SK-N-SH treated with all-trans-retinoic acid at 6 μM for 48 hours (cell line): ENCODE data around the gene MORF4L1.

Experiments used
- ATAC-seq: fragments of 200-7000 bp; cut with Tn5 transposase; 3 replicates; pipeline ENCODE4 v1.9.1; 2020; ENCODE audit warnings: mild to moderate bottlenecking, moderate library complexity
- ARNTL ChIP-seq: fragments of 450-650 bp; formaldehyde crosslinking; IDR thresholded peaks from 2 replicates; pipeline ENCODE4 v1.5.0; 2020; ENCODE audit warnings: low read depth, mild to moderate bottlenecking, moderate library complexity, borderline replicate concordance
- BACH2 ChIP-seq: fragments of 250-450 bp; sonication (Bioruptor Pico); IDR thresholded peaks from 2 replicates; pipeline ENCODE4 v1.9.0; 2021; ENCODE audit warnings: mild to moderate bottlenecking, borderline replicate concordance
- CSDC2 ChIP-seq: fragments of 250-450 bp; sonication (Bioruptor Pico); IDR thresholded peaks from 2 replicates; pipeline ENCODE4 v1.5.0; 2020; ENCODE audit warnings: mild to moderate bottlenecking, moderate library complexity
- ESRRG ChIP-seq: fragments of 250-450 bp; sonication (Bioruptor Pico); IDR thresholded peaks from 2 replicates; pipeline ENCODE4 v1.6.1; 2021; ENCODE audit warnings: mild to moderate bottlenecking
- GLIS3 ChIP-seq: fragments of 250-450 bp; sonication (Bioruptor Pico); IDR thresholded peaks from 2 replicates; pipeline ENCODE4 v1.5.0; 2020; ENCODE audit warnings: mild to moderate bottlenecking, moderate library complexity
- ISL1 ChIP-seq: fragments of 250-450 bp; sonication (Bioruptor Pico); IDR thresholded peaks from 2 replicates; pipeline ENCODE4 v2.1.2; 2022; ENCODE audit warnings: mild to moderate bottlenecking, moderate library complexity
- PPARA ChIP-seq: fragments of 250-450 bp; sonication (Bioruptor Pico); IDR thresholded peaks from 2 replicates; pipeline ENCODE4 v1.5.0; 2020; ENCODE audit warnings: mild to moderate bottlenecking, borderline replicate concordance
- RARB ChIP-seq: fragments of 250-450 bp; sonication (Bioruptor Pico); IDR thresholded peaks from 2 replicates; pipeline ENCODE4 v1.8.0; 2021; ENCODE audit warnings: mild to moderate bottlenecking, moderate library complexity
- SNAI2 ChIP-seq: fragments of 250-450 bp; sonication (Bioruptor Pico); IDR thresholded peaks from 2 replicates; pipeline ENCODE4 v1.5.0; 2020; ENCODE audit warnings: mild to moderate bottlenecking, moderate library complexity
- TCF4 ChIP-seq: fragments of 250-450 bp; sonication (Bioruptor Pico); IDR thresholded peaks from 2 replicates; pipeline ENCODE4 v1.8.0; 2021; ENCODE audit warnings: mild to moderate bottlenecking, moderate library complexity, borderline replicate concordance
- TOX ChIP-seq: fragments of 250-450 bp; sonication (Bioruptor Pico); IDR thresholded peaks from 2 replicates; pipeline ENCODE4 v1.8.0; 2021; ENCODE audit warnings: mild to moderate bottlenecking, moderate library complexity, borderline replicate concordance
- ZC3H10 ChIP-seq: fragments of 250-450 bp; sonication (Bioruptor Pico); IDR thresholded peaks from 2 replicates; pipeline ENCODE4 v1.5.1; 2021; ENCODE audit warnings: mild to moderate bottlenecking, moderate library complexity
- ZFP30 ChIP-seq: fragments of 450-650 bp; formaldehyde crosslinking; IDR thresholded peaks from 2 replicates; pipeline ENCODE4 v1.5.0; 2022; ENCODE audit warnings: mild to moderate bottlenecking, moderate library complexity
- ZNF565 ChIP-seq: fragments of 450-650 bp; formaldehyde crosslinking; conservative IDR thresholded peaks from 2 replicates; pipeline ENCODE4 v1.5.0; 2020; ENCODE audit warnings: low read depth, mild to moderate bottlenecking, moderate library complexity
- ZNF70 ChIP-seq: fragments of 450-650 bp; formaldehyde crosslinking; IDR thresholded peaks from 2 replicates; pipeline ENCODE4 v1.5.0; 2020; ENCODE audit warnings: mild to moderate bottlenecking, moderate library complexity
- ZNF8 ChIP-seq: fragments of 450-650 bp; formaldehyde crosslinking; IDR thresholded peaks from 2 replicates; pipeline ENCODE4 v1.5.0; 2020; ENCODE audit warnings: mild to moderate bottlenecking, moderate library complexity
- TF ChIP-seq, protein P1 (sequence below): fragments of 250-450 bp; sonication (Bioruptor Pico); IDR thresholded peaks from 2 replicates; pipeline ENCODE4 v1.5.1; 2021; ENCODE audit warnings: mild to moderate bottlenecking, moderate library complexity
- TF ChIP-seq, protein P2 (sequence below): fragments of 250-450 bp; sonication (Bioruptor Pico); IDR thresholded peaks from 2 replicates; pipeline ENCODE4 v1.5.0; 2020; ENCODE audit warnings: mild to moderate bottlenecking, moderate library complexity
- TF ChIP-seq, protein P3 (sequence below): fragments of 250-450 bp; sonication (Bioruptor Pico); IDR thresholded peaks from 2 replicates; pipeline ENCODE4 v1.5.1; 2020; ENCODE audit warnings: low read depth, mild to moderate bottlenecking, moderate library complexity
- TF ChIP-seq, protein P4 (sequence below): fragments of 250-450 bp; sonication (Bioruptor Pico); IDR thresholded peaks from 2 replicates; pipeline ENCODE4 v1.8.0; 2021; ENCODE audit warnings: low read depth, mild to moderate bottlenecking, moderate library complexity, borderline replicate concordance
- TF ChIP-seq, protein P5 (sequence below): fragments of 250-450 bp; sonication (Bioruptor Pico); IDR thresholded peaks from 2 replicates; pipeline ENCODE4 v1.8.0; 2020; ENCODE audit warnings: mild to moderate bottlenecking, moderate library complexity, borderline replicate concordance

The MORF4L1 gene

DNA sequence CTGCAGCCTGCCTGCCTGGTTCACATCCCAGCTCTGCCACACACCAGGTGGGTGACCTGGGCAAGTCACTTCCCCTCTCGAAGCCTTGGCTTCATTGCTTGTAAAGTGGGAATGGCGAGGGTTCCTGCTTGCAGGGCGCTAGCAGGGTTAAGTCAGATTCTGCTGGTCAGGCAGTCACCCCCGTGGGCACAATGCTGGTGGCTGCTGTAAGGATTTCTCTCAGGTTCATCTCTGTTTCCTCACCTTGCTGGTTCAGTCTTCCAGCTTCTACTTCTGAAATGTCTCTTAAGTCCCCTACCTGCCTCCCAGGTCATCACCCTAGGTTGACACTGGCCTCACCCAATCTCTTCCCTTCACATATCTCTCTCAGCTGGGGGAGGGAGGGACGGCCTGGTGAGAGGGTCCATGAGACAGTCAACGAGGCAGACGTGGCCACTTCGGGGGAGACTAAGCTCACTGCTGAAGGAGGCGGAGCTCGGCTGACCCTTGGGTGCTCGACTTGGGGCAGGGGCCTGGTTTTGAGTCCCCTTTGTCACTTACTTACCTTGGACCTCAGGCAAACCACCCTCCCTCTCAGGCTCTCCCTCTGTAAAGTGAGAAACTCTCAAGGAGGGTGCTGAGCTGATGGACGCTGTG is 60.6 kb downstream of the MORF4L1 start:
- TF ChIP-seq, protein P1, sequence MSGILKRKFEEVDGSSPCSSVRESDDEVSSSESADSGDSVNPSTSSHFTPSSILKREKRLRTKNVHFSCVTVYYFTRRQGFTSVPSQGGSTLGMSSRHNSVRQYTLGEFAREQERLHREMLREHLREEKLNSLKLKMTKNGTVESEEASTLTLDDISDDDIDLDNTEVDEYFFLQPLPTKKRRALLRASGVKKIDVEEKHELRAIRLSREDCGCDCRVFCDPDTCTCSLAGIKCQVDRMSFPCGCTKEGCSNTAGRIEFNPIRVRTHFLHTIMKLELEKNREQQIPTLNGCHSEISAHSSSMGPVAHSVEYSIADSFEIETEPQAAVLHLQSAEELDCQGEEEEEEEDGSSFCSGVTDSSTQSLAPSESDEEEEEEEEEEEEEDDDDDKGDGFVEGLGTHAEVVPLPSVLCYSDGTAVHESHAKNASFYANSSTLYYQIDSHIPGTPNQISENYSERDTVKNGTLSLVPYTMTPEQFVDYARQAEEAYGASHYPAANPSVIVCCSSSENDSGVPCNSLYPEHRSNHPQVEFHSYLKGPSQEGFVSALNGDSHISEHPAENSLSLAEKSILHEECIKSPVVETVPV (CRISPR knock-in tag) = no peak
- TF ChIP-seq TCF4 (CRISPR knock-in tag) (no peak), CSDC2 (CRISPR knock-in tag) (no peak), PPARA (CRISPR knock-in tag) (no peak), ZFP30 (no peak), ZNF565 (CRISPR knock-in tag) (no peak), ESRRG (CRISPR knock-in tag) (no peak), BACH2 (CRISPR knock-in tag) (no peak), ZC3H10 (no peak), ISL1 (CRISPR knock-in tag) (no peak), ARNTL (CRISPR knock-in tag) (no peak), RARB (no peak), TOX (CRISPR knock-in tag) (no peak)
- TF ChIP-seq, protein P2, sequence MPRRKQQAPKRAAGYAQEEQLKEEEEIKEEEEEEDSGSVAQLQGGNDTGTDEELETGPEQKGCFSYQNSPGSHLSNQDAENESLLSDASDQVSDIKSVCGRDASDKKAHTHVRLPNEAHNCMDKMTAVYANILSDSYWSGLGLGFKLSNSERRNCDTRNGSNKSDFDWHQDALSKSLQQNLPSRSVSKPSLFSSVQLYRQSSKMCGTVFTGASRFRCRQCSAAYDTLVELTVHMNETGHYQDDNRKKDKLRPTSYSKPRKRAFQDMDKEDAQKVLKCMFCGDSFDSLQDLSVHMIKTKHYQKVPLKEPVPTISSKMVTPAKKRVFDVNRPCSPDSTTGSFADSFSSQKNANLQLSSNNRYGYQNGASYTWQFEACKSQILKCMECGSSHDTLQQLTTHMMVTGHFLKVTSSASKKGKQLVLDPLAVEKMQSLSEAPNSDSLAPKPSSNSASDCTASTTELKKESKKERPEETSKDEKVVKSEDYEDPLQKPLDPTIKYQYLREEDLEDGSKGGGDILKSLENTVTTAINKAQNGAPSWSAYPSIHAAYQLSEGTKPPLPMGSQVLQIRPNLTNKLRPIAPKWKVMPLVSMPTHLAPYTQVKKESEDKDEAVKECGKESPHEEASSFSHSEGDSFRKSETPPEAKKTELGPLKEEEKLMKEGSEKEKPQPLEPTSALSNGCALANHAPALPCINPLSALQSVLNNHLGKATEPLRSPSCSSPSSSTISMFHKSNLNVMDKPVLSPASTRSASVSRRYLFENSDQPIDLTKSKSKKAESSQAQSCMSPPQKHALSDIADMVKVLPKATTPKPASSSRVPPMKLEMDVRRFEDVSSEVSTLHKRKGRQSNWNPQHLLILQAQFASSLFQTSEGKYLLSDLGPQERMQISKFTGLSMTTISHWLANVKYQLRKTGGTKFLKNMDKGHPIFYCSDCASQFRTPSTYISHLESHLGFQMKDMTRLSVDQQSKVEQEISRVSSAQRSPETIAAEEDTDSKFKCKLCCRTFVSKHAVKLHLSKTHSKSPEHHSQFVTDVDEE (CRISPR knock-in tag) = no peak
- TF ChIP-seq, protein P3, sequence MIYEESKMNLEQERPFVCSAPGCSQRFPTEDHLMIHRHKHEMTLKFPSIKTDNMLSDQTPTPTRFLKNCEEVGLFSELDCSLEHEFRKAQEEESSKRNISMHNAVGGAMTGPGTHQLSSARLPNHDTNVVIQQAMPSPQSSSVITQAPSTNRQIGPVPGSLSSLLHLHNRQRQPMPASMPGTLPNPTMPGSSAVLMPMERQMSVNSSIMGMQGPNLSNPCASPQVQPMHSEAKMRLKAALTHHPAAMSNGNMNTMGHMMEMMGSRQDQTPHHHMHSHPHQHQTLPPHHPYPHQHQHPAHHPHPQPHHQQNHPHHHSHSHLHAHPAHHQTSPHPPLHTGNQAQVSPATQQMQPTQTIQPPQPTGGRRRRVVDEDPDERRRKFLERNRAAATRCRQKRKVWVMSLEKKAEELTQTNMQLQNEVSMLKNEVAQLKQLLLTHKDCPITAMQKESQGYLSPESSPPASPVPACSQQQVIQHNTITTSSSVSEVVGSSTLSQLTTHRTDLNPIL = no peak
- TF ChIP-seq, protein P4, sequence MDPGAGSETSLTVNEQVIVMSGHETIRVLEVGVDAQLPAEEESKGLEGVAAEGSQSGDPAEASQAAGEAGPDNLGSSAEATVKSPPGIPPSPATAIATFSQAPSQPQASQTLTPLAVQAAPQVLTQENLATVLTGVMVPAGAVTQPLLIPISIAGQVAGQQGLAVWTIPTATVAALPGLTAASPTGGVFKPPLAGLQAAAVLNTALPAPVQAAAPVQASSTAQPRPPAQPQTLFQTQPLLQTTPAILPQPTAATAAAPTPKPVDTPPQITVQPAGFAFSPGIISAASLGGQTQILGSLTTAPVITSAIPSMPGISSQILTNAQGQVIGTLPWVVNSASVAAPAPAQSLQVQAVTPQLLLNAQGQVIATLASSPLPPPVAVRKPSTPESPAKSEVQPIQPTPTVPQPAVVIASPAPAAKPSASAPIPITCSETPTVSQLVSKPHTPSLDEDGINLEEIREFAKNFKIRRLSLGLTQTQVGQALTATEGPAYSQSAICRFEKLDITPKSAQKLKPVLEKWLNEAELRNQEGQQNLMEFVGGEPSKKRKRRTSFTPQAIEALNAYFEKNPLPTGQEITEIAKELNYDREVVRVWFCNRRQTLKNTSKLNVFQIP (CRISPR knock-in tag) = no peak
- TF ChIP-seq, all 23 proteins: peak for 0
- ATAC-seq = no peak

DNA sequence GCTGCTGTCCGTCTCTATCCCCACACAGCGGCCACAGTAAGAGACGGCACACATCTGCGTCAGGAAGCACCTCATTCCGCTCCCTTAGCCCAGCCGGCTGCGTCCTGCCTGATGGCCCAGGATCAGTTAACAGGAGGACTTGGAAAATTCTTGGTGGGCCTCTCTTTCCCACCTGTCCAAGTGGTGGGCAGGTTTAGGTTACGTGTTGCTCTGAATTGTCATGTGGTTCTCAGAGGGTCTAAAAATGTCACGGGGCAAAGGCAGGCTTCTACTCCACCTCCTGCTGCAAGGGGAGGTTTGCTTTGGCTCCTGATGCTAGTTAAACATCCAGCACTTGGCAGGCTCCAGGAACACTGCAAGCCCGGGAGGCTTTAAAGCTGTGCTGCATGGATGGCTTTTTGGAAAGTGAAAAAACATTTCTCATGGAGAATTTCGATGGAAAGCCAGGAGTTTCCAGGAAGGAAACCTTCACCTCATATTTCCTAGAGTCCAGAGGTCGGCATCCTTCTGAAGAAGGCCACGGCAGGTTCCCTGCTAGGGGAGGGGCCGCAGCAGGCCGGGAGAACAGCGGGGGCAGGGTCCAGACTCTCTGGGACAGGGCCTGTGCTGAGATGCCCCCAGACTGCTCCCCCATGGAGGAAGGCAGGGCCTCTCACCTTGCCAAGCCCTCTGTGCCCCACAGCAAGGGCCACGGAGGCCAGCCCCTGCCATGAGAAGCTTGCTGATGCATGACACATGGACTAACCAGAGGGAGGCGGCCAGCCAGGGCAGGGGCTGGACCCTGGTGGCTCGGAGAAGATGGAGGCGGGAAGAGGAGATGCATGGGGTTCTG is 61.3 kb downstream of the MORF4L1 start:
- ATAC-seq = no peak
- TF ChIP-seq CSDC2 (CRISPR knock-in tag) (no peak), ISL1 (CRISPR knock-in tag) (no peak), ARNTL (CRISPR knock-in tag) (no peak), ZNF565 (CRISPR knock-in tag) (no peak), TOX (CRISPR knock-in tag) (no peak), ZNF8 (CRISPR knock-in tag) (no peak), SNAI2 (CRISPR knock-in tag) (no peak), ZFP30 (no peak), ZC3H10 (no peak), PPARA (CRISPR knock-in tag) (no peak), ZNF70 (no peak), GLIS3 (CRISPR knock-in tag) (no peak), BACH2 (CRISPR knock-in tag) (no peak)
- TF ChIP-seq, protein P5, sequence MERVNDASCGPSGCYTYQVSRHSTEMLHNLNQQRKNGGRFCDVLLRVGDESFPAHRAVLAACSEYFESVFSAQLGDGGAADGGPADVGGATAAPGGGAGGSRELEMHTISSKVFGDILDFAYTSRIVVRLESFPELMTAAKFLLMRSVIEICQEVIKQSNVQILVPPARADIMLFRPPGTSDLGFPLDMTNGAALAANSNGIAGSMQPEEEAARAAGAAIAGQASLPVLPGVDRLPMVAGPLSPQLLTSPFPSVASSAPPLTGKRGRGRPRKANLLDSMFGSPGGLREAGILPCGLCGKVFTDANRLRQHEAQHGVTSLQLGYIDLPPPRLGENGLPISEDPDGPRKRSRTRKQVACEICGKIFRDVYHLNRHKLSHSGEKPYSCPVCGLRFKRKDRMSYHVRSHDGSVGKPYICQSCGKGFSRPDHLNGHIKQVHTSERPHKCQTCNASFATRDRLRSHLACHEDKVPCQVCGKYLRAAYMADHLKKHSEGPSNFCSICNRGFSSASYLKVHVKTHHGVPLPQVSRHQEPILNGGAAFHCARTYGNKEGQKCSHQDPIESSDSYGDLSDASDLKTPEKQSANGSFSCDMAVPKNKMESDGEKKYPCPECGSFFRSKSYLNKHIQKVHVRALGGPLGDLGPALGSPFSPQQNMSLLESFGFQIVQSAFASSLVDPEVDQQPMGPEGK (CRISPR knock-in tag) = no peak
- TF ChIP-seq, protein P1 (CRISPR knock-in tag) = no peak
- TF ChIP-seq, protein P3 = no peak
